ENCODE results near the gene SLFN5.
"Not testable (repeated sequence)": the region's sequence is repeated elsewhere in the genome, so short reads cannot be mapped to it uniquely, and the experiment has no call there.

SLFN5 gene

GRCh38 chr17:35242805-35243560 is at the start of gene SLFN5:
Gene SLFN5, plus strand, starts transcription at chr17:35243072. Its CDS starts 15,619 bp downstream, at chr17:35258691.
- DNase-seq (ENCODE audit: extremely low read depth in 1 of 2, low read depth in 1 of 2), result peak; percentile 87 to 89

- not testable (repeated sequence) for DNase-seq (ENCODE audit: extremely low read depth in 1 of 2, low read depth in 1 of 2)
These were observed 48.9 kb upstream of the SLFN5 start, which contains the start of gene SLC35G3 for GRCh38 chr17:35194001-35194400. Gene SLC35G3, minus strand, starts transcription at chr17:35194393. Its CDS starts 86 bp downstream, at chr17:35194307.

- DNase-seq (ENCODE audit: extremely low read depth in 1 of 2, low read depth in 1 of 2), result not testable (repeated sequence)
These were observed 47.8 kb upstream of the SLFN5 start for GRCh38 chr17:35195062-35195461.

- not testable (repeated sequence) for DNase-seq (ENCODE audit: extremely low read depth in 1 of 2, low read depth in 1 of 2)
These were observed 40.3 kb upstream of the SLFN5 start for GRCh38 chr17:35202582-35202981.

GRCh38 chr17:35210741-35211140 is 32.1 kb upstream of the SLFN5 start:
- no peak for DNase-seq (ENCODE audit: extremely low read depth in 1 of 2, low read depth in 1 of 2)

GRCh38 chr17:35212668-35213067 is 30.2 kb upstream of the SLFN5 start:
- DNase-seq (ENCODE audit: extremely low read depth in 1 of 2, low read depth in 1 of 2), result no peak

- DNase-seq (ENCODE audit: extremely low read depth in 1 of 2, low read depth in 1 of 2), result no peak
These were observed 29.4 kb upstream of the SLFN5 start for GRCh38 chr17:35213412-35213940.

- no peak for DNase-seq (ENCODE audit: extremely low read depth in 1 of 2, low read depth in 1 of 2)
These were observed 28.7 kb upstream of the SLFN5 start for GRCh38 chr17:35214192-35214591.

- no peak for DNase-seq (ENCODE audit: extremely low read depth in 1 of 2, low read depth in 1 of 2)
These were observed 28.1 kb upstream of the SLFN5 start for GRCh38 chr17:35214631-35215273.

- DNase-seq (ENCODE audit: extremely low read depth in 1 of 2, low read depth in 1 of 2), result no peak
These were observed 25.8 kb upstream of the SLFN5 start for GRCh38 chr17:35217107-35217506.

- no peak for DNase-seq (ENCODE audit: extremely low read depth in 1 of 2, low read depth in 1 of 2)
These were observed 24.0 kb upstream of the SLFN5 start for GRCh38 chr17:35218915-35219314.

- DNase-seq (ENCODE audit: extremely low read depth in 1 of 2, low read depth in 1 of 2), result no peak
These were observed 20.4 kb upstream of the SLFN5 start for GRCh38 chr17:35222452-35222851.

- DNase-seq (ENCODE audit: extremely low read depth in 1 of 2, low read depth in 1 of 2), result no peak
These were observed 18.4 kb upstream of the SLFN5 start for GRCh38 chr17:35224436-35224835.

- no peak for DNase-seq (ENCODE audit: extremely low read depth in 1 of 2, low read depth in 1 of 2)
These were observed 15.3 kb upstream of the SLFN5 start for GRCh38 chr17:35227546-35227945.

GRCh38 chr17:35229638-35230037 is 13.2 kb upstream of the SLFN5 start:
- DNase-seq (ENCODE audit: extremely low read depth in 1 of 2, low read depth in 1 of 2), result no peak

- not testable (repeated sequence) for DNase-seq (ENCODE audit: extremely low read depth in 1 of 2, low read depth in 1 of 2)
These were observed 8.6 kb upstream of the SLFN5 start for GRCh38 chr17:35234315-35234714.

- DNase-seq (ENCODE audit: extremely low read depth in 1 of 2, low read depth in 1 of 2), result no peak
These were observed 7.6 kb upstream of the SLFN5 start for GRCh38 chr17:35235289-35235688.

GRCh38 chr17:35235917-35236316 is 7.0 kb upstream of the SLFN5 start:
- DNase-seq (ENCODE audit: extremely low read depth in 1 of 2, low read depth in 1 of 2), result no peak

- DNase-seq (ENCODE audit: extremely low read depth in 1 of 2, low read depth in 1 of 2), result no peak
These were observed 6.1 kb upstream of the SLFN5 start for GRCh38 chr17:35236821-35237220.

GRCh38 chr17:35238821-35239220 is 4.1 kb upstream of the SLFN5 start:
- DNase-seq (ENCODE audit: extremely low read depth in 1 of 2, low read depth in 1 of 2), result no peak

- no peak for DNase-seq (ENCODE audit: extremely low read depth in 1 of 2, low read depth in 1 of 2)
These were observed 3.0 kb upstream of the SLFN5 start for GRCh38 chr17:35239823-35240222.

- no peak for DNase-seq (ENCODE audit: extremely low read depth in 1 of 2, low read depth in 1 of 2)
These were observed 2.0 kb upstream of the SLFN5 start for GRCh38 chr17:35240861-35241260.

Data from activated CD8-positive, alpha-beta memory T cell treated with anti-CD3 and anti-CD28 coated beads for 1 hour (primary cell).